H1 (cell line): ENCODE results near the gene FLT3. TPM values are rescaled to one million over a fixed set of nuclear protein-coding genes. Genes with fewer than 3 reads are reported as not detected.

ENCODE experiments used
- CTCF ChIA-PET: fragments of 300-600 bp; sonication (Branson Sonifier 250); formaldehyde crosslinking; loops from one replicate; lab custom pipeline; 2021; ENCODE audit not compliant: partially characterized antibody; lab: Charles Lee
- POLR2A ChIA-PET: fragments of 300-600 bp; sonication (Branson Sonifier 250); formaldehyde crosslinking; loops from one replicate; lab custom pipeline; 2021; ENCODE audit warnings: inconsistent platforms; ENCODE audit not compliant: partially characterized antibody; lab: Charles Lee
- DNase-seq, 2 experiments: peaks; one replicate each; pipeline versions ENCODE4 v3.0.0 to v3.0.0-alpha.2; 2010 to 2022; ENCODE audit warnings: low spot score in 2 of 2, low read depth in 1 of 2, mixed read lengths in 1 of 2
- FAIRE-seq: peaks from 2 replicates; lab custom pipeline; 2011; peaks lifted over from hg19 to GRCh38; lab: Jason Lieb, UNC
- H2AFZ ChIP-seq: 2 replicates; pipeline ENCODE4 v1.8.1; 2012; ENCODE audit warnings: low read length, inconsistent platforms
- H2AK5ac ChIP-seq: 2 replicates; pipeline ENCODE4 v1.6.1; 2013; ENCODE audit warnings: low read depth, low read length
- H2BK120ac ChIP-seq: replicated peaks from 2 replicates; pipeline ENCODE3; 2013; ENCODE audit warnings: low read depth, low read length, inconsistent platforms
- H2BK12ac ChIP-seq: 2 replicates; pipeline ENCODE4 v1.6.1; 2013; ENCODE audit warnings: low read depth, low read length
- H2BK15ac ChIP-seq: 2 replicates; pipeline ENCODE4 v1.6.1; 2013; ENCODE audit warnings: low read length
- H2BK20ac ChIP-seq: 2 replicates; pipeline ENCODE4 v1.6.1; 2013; ENCODE audit warnings: low read length
- H2BK5ac ChIP-seq: 2 replicates; pipeline ENCODE4 v1.6.1; 2013; ENCODE audit warnings: low read depth, low read length
- H3K14ac ChIP-seq: 2 replicates; pipeline ENCODE4 v1.6.1; 2013; ENCODE audit warnings: inconsistent platforms; ENCODE audit not compliant: insufficient read length
- H3K18ac ChIP-seq: 2 replicates; pipeline ENCODE4 v1.6.1; 2013; ENCODE audit warnings: low read length; ENCODE audit errors: extremely low read depth
- H3K23ac ChIP-seq: 2 replicates; pipeline ENCODE4 v1.6.1; 2013; ENCODE audit warnings: inconsistent platforms; ENCODE audit not compliant: insufficient read length
- H3K23me2 ChIP-seq: 2 replicates; pipeline ENCODE4 v1.6.1; 2013; ENCODE audit warnings: low read depth, low read length
- H3K27ac ChIP-seq: 2 replicates; pipeline ENCODE4 v1.6.1; 2011; ENCODE audit warnings: low read depth, low read length, inconsistent platforms
- H3K27me3 ChIP-seq, 4 experiments: replicated peaks in 1 of 4; 1 replicate in 1 of 4; 2 replicates in 3 of 4; pipeline versions ENCODE4 v1.6.1 to v1.8.1; 2011 to 2013; ENCODE audit warnings: low read length in 3 of 4, mild to moderate bottlenecking in 3 of 4, inconsistent platforms in 2 of 4, mixed read lengths in 2 of 4, moderate library complexity in 1 of 4; ENCODE audit not compliant: control insufficient read depth in 3 of 4, insufficient read depth in 3 of 4; ENCODE audit errors: extremely low read depth in 1 of 4
- H3K36me3 ChIP-seq, 4 experiments: 2 replicates each; pipeline versions ENCODE4 v1.6.1 to v1.8.1; 2011 to 2013; ENCODE audit warnings: mild to moderate bottlenecking in 4 of 4, low read length in 3 of 4, moderate library complexity in 2 of 4, control low read depth in 1 of 4, inconsistent platforms in 1 of 4; ENCODE audit not compliant: insufficient read depth in 4 of 4, control insufficient read depth in 2 of 4
- H3K4ac ChIP-seq: replicated peaks from 2 replicates; pipeline ENCODE3; 2013; ENCODE audit warnings: low read length, low read depth, mixed read lengths, inconsistent platforms; ENCODE audit not compliant: insufficient read length
- H3K4me1 ChIP-seq, 4 experiments: replicated peaks in 1 of 4; 1 replicate in 1 of 4; 2 replicates in 3 of 4; pipeline versions ENCODE4 v1.6.1 to v1.8.1; 2011 to 2013; ENCODE audit warnings: low read length in 3 of 4, inconsistent platforms in 2 of 4, mixed read lengths in 1 of 4; ENCODE audit not compliant: insufficient read depth in 4 of 4, control insufficient read depth in 3 of 4
- H3K4me2 ChIP-seq, 2 experiments: 2 replicates each; pipeline versions ENCODE4 v1.6.1 to v1.8.1; 2011 to 2013; ENCODE audit warnings: low read depth in 2 of 2, low read length in 2 of 2, control low read depth in 1 of 2, inconsistent platforms in 1 of 2, mild to moderate bottlenecking in 1 of 2; ENCODE audit not compliant: insufficient read depth in 1 of 2
- H3K4me3 ChIP-seq, 4 experiments: fragments of 200-600, 300-600 bp in 1 of 4; sonication (generic), shearing (Covaris generic), sonication (Bioruptor Twin) in 1 of 4; 2 replicates each; pipeline versions ENCODE4 v1.5.1 to v1.8.1; 2011 to 2016; ENCODE audit warnings: low read length in 4 of 4, low read depth in 3 of 4, control low read depth in 2 of 4, inconsistent platforms in 2 of 4, mild to moderate bottlenecking in 2 of 4, mixed read lengths in 1 of 4, moderate library complexity in 1 of 4; ENCODE audit not compliant: insufficient read depth in 2 of 4; ENCODE audit errors: extremely low read depth in 1 of 4
- H3K56ac ChIP-seq: replicated peaks from 2 replicates; pipeline ENCODE3; 2013; ENCODE audit warnings: low read depth, mild to moderate bottlenecking, mixed read lengths, low read length, inconsistent platforms; ENCODE audit not compliant: insufficient read length
- H3K79me1 ChIP-seq: 2 replicates; pipeline ENCODE4 v1.6.1; 2013; ENCODE audit warnings: low read depth, low read length, control low read depth
- H3K79me2 ChIP-seq, 2 experiments: 2 replicates each; pipeline versions ENCODE4 v1.6.1 to v1.8.1; 2012 to 2013; ENCODE audit warnings: low read length in 2 of 2, mild to moderate bottlenecking in 2 of 2, inconsistent platforms in 1 of 2; ENCODE audit not compliant: insufficient read depth in 2 of 2, control insufficient read depth in 1 of 2
- H3K9ac ChIP-seq, 4 experiments: replicated peaks in 1 of 4; 1 replicate in 1 of 4; 2 replicates in 3 of 4; pipeline versions ENCODE4 v1.6.1 to v1.8.1; 2011 to 2013; ENCODE audit warnings: low read depth in 3 of 4, low read length in 3 of 4, control low read depth in 2 of 4, mild to moderate bottlenecking in 2 of 4, moderate library complexity in 2 of 4, inconsistent platforms in 1 of 4; ENCODE audit errors: extremely low read depth in 1 of 4
- H3K9me3 ChIP-seq, 2 experiments: 2 replicates each; pipeline versions ENCODE4 v1.6.1 to v1.8.1; 2012 to 2013; ENCODE audit warnings: mild to moderate bottlenecking in 2 of 2, moderate library complexity in 2 of 2, control low read depth in 1 of 2, inconsistent platforms in 1 of 2, low read depth in 1 of 2, low read length in 1 of 2, mixed read lengths in 1 of 2; ENCODE audit not compliant: insufficient read depth in 2 of 2
- H4K20me1 ChIP-seq, 2 experiments: replicated peaks in 1 of 2; 2 replicates each; pipeline versions ENCODE3 to v1.8.1; 2011 to 2013; ENCODE audit warnings: inconsistent platforms in 2 of 2, low read length in 2 of 2, mild to moderate bottlenecking in 1 of 2; ENCODE audit not compliant: insufficient read depth in 2 of 2, control insufficient read depth in 1 of 2
- H4K5ac ChIP-seq: 2 replicates; pipeline ENCODE4 v1.6.1; 2013; ENCODE audit warnings: low read length, low read depth, mixed read lengths, inconsistent platforms; ENCODE audit not compliant: insufficient read length
- H4K8ac ChIP-seq: 2 replicates; pipeline ENCODE4 v1.8.0; 2013; ENCODE audit warnings: mild to moderate bottlenecking, moderate library complexity, low read length, inconsistent platforms; ENCODE audit not compliant: insufficient read depth; ENCODE audit errors: extremely low read depth
- H4K91ac ChIP-seq: replicated peaks from 2 replicates; pipeline ENCODE3; 2013; ENCODE audit warnings: low read length, mixed read lengths, inconsistent platforms; ENCODE audit not compliant: insufficient read length
- BACH1 ChIP-seq: IDR thresholded peaks from 2 replicates; pipeline ENCODE4 v1.6.1; 2012; ENCODE audit warnings: low read length, improper control_type of control experiment
- BCL11A ChIP-seq, 2 experiments: IDR thresholded peaks; one replicate each; pipeline ENCODE4 v1.6.1; 2011; ENCODE audit warnings: low read depth in 2 of 2, low read length in 2 of 2, mild to moderate bottlenecking in 2 of 2
- CHD1 ChIP-seq: IDR thresholded peaks from 2 replicates; pipeline ENCODE4 v1.6.1; 2012; ENCODE audit warnings: low read depth, low read length, improper control_type of control experiment
- CREB1 ChIP-seq: IDR thresholded peaks from 2 replicates; pipeline ENCODE4 v1.6.1; 2012; ENCODE audit warnings: inconsistent platforms
- EGR1 ChIP-seq: IDR thresholded peaks from 2 replicates; pipeline ENCODE4 v1.6.1; 2011; ENCODE audit warnings: low read depth, low read length, borderline replicate concordance
- EZH2 ChIP-seq: fragments of 200-600 bp; sonication (generic); IDR thresholded peaks from 2 replicates; pipeline ENCODE4 v1.7.1; 2012; ENCODE audit warnings: low read depth, mild to moderate bottlenecking, moderate library complexity, low read length, inconsistent platforms; ENCODE audit not compliant: severe bottlenecking
- GABPA ChIP-seq: IDR thresholded peaks from 2 replicates; pipeline ENCODE4 v1.6.1; 2011; ENCODE audit warnings: mild to moderate bottlenecking, low read length, moderate library complexity, borderline replicate concordance; ENCODE audit not compliant: insufficient read depth
- KDM5A ChIP-seq: fragments of 200-600 bp; IDR thresholded peaks from 2 replicates; pipeline ENCODE4 v1.7.1; 2012; ENCODE audit warnings: mild to moderate bottlenecking, low read length, inconsistent platforms, mixed read lengths
- POLR2A ChIP-seq, 2 experiments: IDR thresholded peaks; 1 replicate in 1 of 2; 2 replicates in 1 of 2; pipeline ENCODE4 v1.6.1; 2011; ENCODE audit warnings: low read depth in 2 of 2, low read length in 2 of 2, mild to moderate bottlenecking in 2 of 2; ENCODE audit errors: control extremely low read depth in 1 of 2
- RBBP5 ChIP-seq: IDR thresholded peaks from 2 replicates; pipeline ENCODE4 v1.7.1; 2012; ENCODE audit warnings: low read depth, mild to moderate bottlenecking, inconsistent platforms, low read length, moderate library complexity, borderline replicate concordance
- RNF2 ChIP-seq: fragments of 200-900, 300-1000 bp; sonication (generic); IDR thresholded peaks from 2 replicates; pipeline ENCODE4 v1.7.1; 2016; ENCODE audit warnings: borderline replicate concordance, low read depth, mild to moderate bottlenecking, antibody characterized with exemption, low read length; ENCODE audit not compliant: poor library complexity, severe bottlenecking; ENCODE audit errors: missing control alignments
- WGBS, 2 experiments: shearing (Covaris generic) in 1 of 2; methylation state at CpG; one replicate each; pipeline versions ENCODE4 v1.1.6 to v1.1.7; 2013 to 2015; ENCODE audit warnings: low lambda C conversion rate in 2 of 2, mixed read lengths in 2 of 2, inconsistent platforms in 1 of 2, low coverage in 1 of 2, missing lambda C conversion rate in 1 of 2; ENCODE audit not compliant: insufficient replicate concordance in 2 of 2, insufficient coverage in 1 of 2, insufficient read length in 1 of 2; ENCODE audit errors: extremely low coverage in 1 of 2, missing lambda C conversion rate in 1 of 2; 5-methylcytosine and 5-hydroxymethylcytosine counted together
- polyA plus RNA-seq, 7 experiments: library from polyadenylated mRNA; depleted of rRNA in 3 of 7; stranded (reverse) in 5 of 7; unstranded in 2 of 7; fragments of >200 nt in 5 of 7; fragments of 200-250 nt in 2 of 7; gene quantifications; 1 replicate in 5 of 7; 2 replicates in 1 of 7; 4 replicates in 1 of 7; pipeline versions ENCODE4 v1.2.1 to v1.2.3, GENCODE V29; 2011 to 2013; ENCODE audit warnings: missing spikeins in 2 of 7, mixed read lengths in 2 of 7
- total RNA-seq: library from RNA; stranded (reverse); fragmentation: NEBNext Ultra II Directional; extraction: Animal tissue kit (Norgen Biotek cat#: 25700); gene quantifications from 2 replicates; pipeline ENCODE4 v1.2.1, GENCODE V29; 2021

FLT3 gene
- total and polyA plus RNA-seq, 2 of the 8 experiments (the other 6 are each of a cell fraction or from before 2014, with no cell fraction given) = 0.44 to 0.71 TPM

DNA sequence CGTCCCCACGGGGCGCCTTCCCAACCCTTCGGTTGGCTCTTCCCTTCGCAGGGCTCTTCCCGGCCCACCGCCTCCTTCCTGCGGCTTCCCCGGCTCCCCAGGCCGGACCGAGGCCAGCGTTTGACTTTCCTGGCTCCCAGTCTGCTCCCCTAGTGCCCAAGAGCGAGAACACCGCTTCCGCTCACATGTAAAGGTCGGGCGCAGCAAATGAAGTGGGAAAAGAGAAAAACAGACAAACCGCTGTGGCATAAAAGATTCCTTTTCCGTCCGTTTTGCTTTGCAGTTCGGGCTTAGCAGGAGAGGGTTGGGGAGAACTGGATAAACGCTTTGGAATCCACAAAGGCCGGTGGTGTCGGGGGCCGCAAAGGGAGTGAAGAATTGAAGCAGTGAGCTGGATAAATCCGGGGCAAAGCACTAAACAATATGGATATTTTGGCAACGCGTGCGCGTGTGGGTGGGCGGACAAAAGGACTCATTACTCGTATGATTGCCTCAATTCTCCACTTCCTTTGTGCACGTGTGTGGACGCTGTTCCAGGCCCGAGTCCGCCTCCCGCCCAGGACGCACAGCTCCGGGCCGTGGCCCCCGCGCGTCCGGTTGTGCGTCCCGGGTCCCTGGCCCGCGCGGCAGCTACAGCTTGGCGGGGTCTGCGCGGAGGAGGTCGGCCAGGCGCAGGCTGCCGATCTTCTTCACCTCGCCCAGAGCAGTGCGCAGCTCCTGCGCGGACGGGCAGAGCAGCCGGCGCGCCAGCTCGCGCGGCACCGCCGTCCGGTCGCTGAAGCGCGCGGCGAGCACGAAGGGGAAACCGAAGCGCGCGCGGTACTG is 122.7 kb downstream of the FLT3 start:
- no peak overlapping the region for H2BK5ac ChIP-seq
- H3K23me2 ChIP-seq = peaks cover 2% of the 10 kb centered on the region; the same call in 1 of the 2 replicates
- no peaks in the 10 kb centered on the region for H3K9me3 ChIP-seq
- 0 out of 2 replicates have a peak overlapping the region, but pooled peaks have one; percentile 73 for H2BK12ac ChIP-seq
- DNase-seq (peak in 1 of 2 experiments; percentile 72), FAIRE-seq (no peak)
- peak overlapping the region; percentile 38 to 63 for H3K4me2 ChIP-seq
- H3K36me3 ChIP-seq = peaks cover 0 to 11% (median 0%) of the 10 kb centered on the region in 4 experiments; a peak in 1 of 8 replicates
- no peak overlapping the region for H3K9ac ChIP-seq
- CTCF ChIA-PET = interaction anchor here (0.5 to 20.5 kb wide), 14 partner anchors 1 to 609 kb away, joined by 3 to 283 read pairs (median 4); partner anchors contain the start of genes CDX2, PDX1 and URAD
- no peak overlapping the region for H3K4ac ChIP-seq
- peak overlapping the region in 1 of 4 experiments; percentile 28; a peak in 1 of 8 replicates for H3K4me3 ChIP-seq
- H4K91ac ChIP-seq = peak overlapping the region; percentile 9
- H3K79me1 ChIP-seq = no peaks in the 10 kb centered on the region
- no peak overlapping the region for H2BK15ac ChIP-seq
- H2BK20ac ChIP-seq = no peak overlapping the region
- POLR2A ChIA-PET = interaction anchor here (3.2 to 5.0 kb wide), 2 partner anchors 11 to 17 kb away, joined by 16 to 31 read pairs; partner anchors contain the start of gene CDX2
- H2AFZ ChIP-seq = no peak overlapping the region
- H3K27ac ChIP-seq = no peak overlapping the region
- H3K56ac ChIP-seq = no peak overlapping the region
- peaks cover 0 to 13% (median 5%) of the 10 kb centered on the region in 4 experiments; a peak in 5 of 7 replicates for H3K4me1 ChIP-seq
- H3K18ac ChIP-seq = peak overlapping the region; percentile 40; the same call in 1 of the 2 replicates
- no peak overlapping the region for H3K14ac ChIP-seq
- no peak overlapping the region for H2BK120ac ChIP-seq
- H3K23ac ChIP-seq = no peak overlapping the region
- peaks cover 17 to 50% of the 10 kb centered on the region in 2 experiments for H4K20me1 ChIP-seq
- 3% methylated on average over 64 of the region's 80 CpGs; no CpG with 5 or more reads in 1 of the 2 experiments for WGBS, 2 experiments
- H3K27me3 ChIP-seq = peaks cover 97 to 100% (median 100%) of the 10 kb centered on the region in 4 experiments
- no peak overlapping the region for H4K5ac ChIP-seq
- no peak overlapping the region for H2AK5ac ChIP-seq
- no peaks in the 10 kb centered on the region for H3K79me2 ChIP-seq
- H4K8ac ChIP-seq = no peak overlapping the region
- TF ChIP-seq EZH2 (peak; percentile 100), RNF2 (peak; percentile 98), POLR2A (IDR thresholded peaks at IDR 0.05; ENCODE audit: control extremely low read depth in 1 of 2, low read depth in 2 of 2, low read length in 2 of 2) (no peak), BCL11A (IDR thresholded peaks at IDR 0.05; ENCODE audit: low read depth in 2 of 2, low read length in 2 of 2) (no peak), EGR1 (no peak), KDM5A (no peak), GABPA (no peak), CHD1 (no peak), RBBP5 (peak; percentile 47; the same call in 1 of the 2 replicates), CREB1 (no peak), BACH1 (no peak)
